CD14-positive monocyte (primary cell): ENCODE data around the gene KCNQ1. TPM values are rescaled to one million over a fixed set of nuclear protein-coding genes. Genes with fewer than 3 reads are reported as not detected.

Experiments used
- DNase-seq, 3 donors: peaks; one replicate each; pipeline ENCODE4 v3.0.0-alpha.2; 2011 to 2022
- H2AFZ ChIP-seq: 2 replicates; pipeline ENCODE4 v1.6.0; 2012; ENCODE audit warnings: mild to moderate bottlenecking, low read depth, low read length, inconsistent platforms; ENCODE audit not compliant: insufficient read depth, poor library complexity, severe bottlenecking
- H3K27ac ChIP-seq, 2 donors: 1 replicate in 1 of 2; 2 replicates in 1 of 2; pipeline ENCODE4 v1.5.1; 2012 to 2013; ENCODE audit warnings: low read length in 2 of 2, control low read depth in 1 of 2, inconsistent platforms in 1 of 2, low read depth in 1 of 2, mild to moderate bottlenecking in 1 of 2
- H3K27me3 ChIP-seq, 2 donors: one replicate each; pipeline versions ENCODE4 v1.6.0 to v1.6.1; 2011 to 2013; ENCODE audit warnings: low read length in 2 of 2; ENCODE audit not compliant: control insufficient read depth in 2 of 2, insufficient read depth in 2 of 2
- H3K36me3 ChIP-seq, 2 donors: replicated peaks in 1 of 2; 1 replicate in 1 of 2; 2 replicates in 1 of 2; pipeline versions ENCODE4 v1.5.1 to v1.6.1; 2012 to 2013; ENCODE audit warnings: low read length in 2 of 2, control low read depth in 1 of 2, inconsistent platforms in 1 of 2, mild to moderate bottlenecking in 1 of 2; ENCODE audit not compliant: insufficient read depth in 2 of 2, control insufficient read depth in 1 of 2
- H3K4me1 ChIP-seq, 2 donors: 1 replicate in 1 of 2; 2 replicates in 1 of 2; pipeline versions ENCODE4 v1.5.1 to v1.6.1; 2012 to 2013; ENCODE audit warnings: low read length in 2 of 2, control low read depth in 1 of 2, inconsistent platforms in 1 of 2, mild to moderate bottlenecking in 1 of 2, moderate library complexity in 1 of 2; ENCODE audit not compliant: insufficient read depth in 2 of 2, control insufficient read depth in 1 of 2
- H3K4me2 ChIP-seq: replicated peaks from 2 replicates; pipeline ENCODE3; 2012; ENCODE audit warnings: low read length, moderate library complexity, mild to moderate bottlenecking; ENCODE audit not compliant: poor library complexity, severe bottlenecking; ENCODE audit errors: extremely low read depth
- H3K4me3 ChIP-seq, 3 experiments: fragments of 200-600 bp in 1 of 3; sonication (generic) in 1 of 3; replicated peaks in 1 of 3; 1 replicate in 2 of 3; 2 replicates in 1 of 3; pipeline ENCODE4 v1.5.1; 2011 to 2013; ENCODE audit warnings: low read length in 3 of 3, mild to moderate bottlenecking in 3 of 3, control low read depth in 2 of 3, low read depth in 2 of 3, inconsistent platforms in 1 of 3, moderate library complexity in 1 of 3
- H3K79me2 ChIP-seq: 2 replicates; pipeline ENCODE4 v1.6.0; 2012; ENCODE audit warnings: mild to moderate bottlenecking, control low read depth, inconsistent platforms, low read length, moderate library complexity; ENCODE audit not compliant: insufficient read depth
- H3K9ac ChIP-seq: 2 replicates; pipeline ENCODE4 v1.6.0; 2017; ENCODE audit warnings: low read length, mild to moderate bottlenecking; ENCODE audit not compliant: insufficient read depth, poor library complexity, severe bottlenecking
- H3K9me3 ChIP-seq, 2 donors: replicated peaks in 1 of 2; 1 replicate in 1 of 2; 2 replicates in 1 of 2; pipeline versions ENCODE4 v1.5.1 to v1.6.1; 2012 to 2013; ENCODE audit warnings: low read length in 2 of 2, control low read depth in 1 of 2; ENCODE audit not compliant: control insufficient read depth in 1 of 2, insufficient read depth in 1 of 2
- H4K20me1 ChIP-seq: 2 replicates; pipeline ENCODE4 v1.6.0; 2012; ENCODE audit warnings: mild to moderate bottlenecking, low read length, control low read depth, moderate library complexity; ENCODE audit not compliant: insufficient read depth
- H3K27ac Mint-ChIP-seq, 7 donors: one replicate each; pipeline ENCODE4 v1.8.0; 2020; ENCODE audit warnings: mild to moderate bottlenecking in 7 of 7, mixed read lengths in 7 of 7, moderate library complexity in 6 of 7, inconsistent platforms in 2 of 7
- H3K27me3 Mint-ChIP-seq, 3 donors: one replicate each; pipeline ENCODE4 v1.8.0; 2021 to 2022; ENCODE audit warnings: low read depth in 3 of 3, mild to moderate bottlenecking in 3 of 3, mixed read lengths in 3 of 3, moderate library complexity in 3 of 3, inconsistent platforms in 1 of 3
- H3K36me3 Mint-ChIP-seq, 2 donors: one replicate each; pipeline ENCODE4 v1.8.0; 2020; ENCODE audit warnings: mixed read lengths in 2 of 2, inconsistent platforms in 1 of 2, mild to moderate bottlenecking in 1 of 2
- H3K4me1 Mint-ChIP-seq: one replicate; pipeline ENCODE4 v1.8.0; 2020; ENCODE audit warnings: mild to moderate bottlenecking, mixed read lengths
- H3K4me3 Mint-ChIP-seq, 2 donors: one replicate each; pipeline ENCODE4 v1.8.0; 2020; ENCODE audit warnings: mild to moderate bottlenecking in 2 of 2, mixed read lengths in 2 of 2, moderate library complexity in 1 of 2
- H3K9me3 Mint-ChIP-seq, 7 donors: one replicate each; pipeline ENCODE4 v1.8.0; 2020 to 2022; ENCODE audit warnings: mixed read lengths in 7 of 7, mild to moderate bottlenecking in 6 of 7, moderate library complexity in 6 of 7, inconsistent platforms in 2 of 7
- CTCF ChIP-seq: fragments of 200-600 bp; IDR thresholded peaks from one replicate; pipeline ENCODE4 v1.8.0; 2022; ENCODE audit warnings: antibody characterized with exemption, mild to moderate bottlenecking
- WGBS: methylation state at CpG from one replicate; pipeline ENCODE4 v1.1.5; 2013; ENCODE audit warnings: missing lambda C conversion rate; ENCODE audit not compliant: insufficient coverage; 5-methylcytosine and 5-hydroxymethylcytosine counted together
- intact Hi-C, 2 donors: fragments of 100-400 bp; cut with micrococcal nuclease; formaldehyde crosslinking; loops; one replicate each; pipeline versions ENCODE4 v1.15.0 to v1.15.1; 2023
- polyA plus RNA-seq, 3 donors: library from polyadenylated mRNA; depleted of rRNA in 1 of 3; unstranded in 2 of 3; stranded (reverse) in 1 of 3; fragments of 300-500 nt in 2 of 3; fragments of >200 nt in 1 of 3; fragmentation: Illumina TruSeq in 2 of 3; gene quantifications; 1 replicate in 2 of 3; 2 replicates in 1 of 3; pipeline ENCODE4 v1.2.3, GENCODE V29; 2012 to 2021

KCNQ1 gene
- polyA plus RNA-seq, 3 donors: 14.9 to 31.8 (median 21.6) TPM

GRCh38 chr11:2742201-2742600 is 297.4 kb downstream of the KCNQ1 start:
- H3K4me1 ChIP-seq: peaks cover 21 to 33% of the 10 kb centered on the region in 2 donors
- Mint-ChIP-seq H3K36me3 (peaks cover 0 to 5% of the 10 kb centered on the region in 2 donors), H3K27ac (no peak overlapping the region), H3K27me3 (peaks cover 0 to 5% (median 1%) of the 10 kb centered on the region in 3 donors), H3K4me3 (no peak overlapping the region), H3K9me3 (peaks cover 0 to 2% (median 0%) of the 10 kb centered on the region in 7 donors), H3K4me1 (peaks cover 29% of the 10 kb centered on the region)
- H3K9me3 ChIP-seq: no peaks in the 10 kb centered on the region
- H4K20me1 ChIP-seq: peaks cover 94% of the 10 kb centered on the region
- H3K9ac ChIP-seq: peak overlapping the region; percentile 25
- WGBS: 93% methylated on average over 5 of the region's 5 CpGs
- H3K27ac ChIP-seq: no peak overlapping the region
- no peak overlapping the region for H3K4me2 ChIP-seq
- H2AFZ ChIP-seq: no peak overlapping the region
- H3K36me3 ChIP-seq: no peaks in the 10 kb centered on the region
- H3K4me3 ChIP-seq: no peak overlapping the region
- TF ChIP-seq CTCF: no peak
- H3K79me2 ChIP-seq: no peaks in the 10 kb centered on the region
- intact Hi-C loops: no loop called here
- H3K27me3 ChIP-seq: no peaks in the 10 kb centered on the region
- no peak for DNase-seq

GRCh38 chr11:2742611-2743426 is 298.0 kb downstream of the KCNQ1 start:
- Mint-ChIP-seq H3K27ac (peak overlapping the region in 1 of 7 donors; percentile 13), H3K9me3 (peaks cover 0 to 2% (median 0%) of the 10 kb centered on the region in 7 donors), H3K27me3 (peaks cover 0 to 7% (median 1%) of the 10 kb centered on the region in 3 donors), H3K4me1 (peaks cover 23% of the 10 kb centered on the region), H3K36me3 (peaks cover 2 to 5% of the 10 kb centered on the region in 2 donors), H3K4me3 (no peak overlapping the region)
- Histone ChIP-seq H2AFZ (no peak overlapping the region), H4K20me1 (peaks cover 93% of the 10 kb centered on the region), H3K36me3 (peaks cover 0 to 5% of the 10 kb centered on the region in 2 donors), H3K9ac (no peak overlapping the region), H3K4me1 (peaks cover 15 to 26% of the 10 kb centered on the region in 2 donors), H3K9me3 (no peaks in the 10 kb centered on the region), H3K27ac (no peak overlapping the region), H3K4me2 (no peak overlapping the region), H3K4me3 (no peak overlapping the region), H3K27me3 (no peaks in the 10 kb centered on the region), H3K79me2 (no peaks in the 10 kb centered on the region)
- DNase-seq: no peak
- no peak for TF ChIP-seq CTCF
- WGBS: 91% methylated on average over 15 of the region's 20 CpGs
- intact Hi-C loops: no loop called here
